ENCODE results near the gene STAM.
"Not testable (repeated sequence)": the region's sequence is repeated elsewhere in the genome, so short reads cannot be mapped to it uniquely, and the experiment has no call there.

The STAM gene

GRCh38 chr10:17643755-17644484 is at the start of gene STAM:
TSS of gene STAM (plus strand) at chr10:17644151. CDS start at chr10:17644340, 189 bp downstream.
- no peak for TF ChIP-seq ZNF274 (IDR thresholded peaks at IDR 0.05; ENCODE audit: low read depth, low read length)
- peak within 1 kb of the TSS; percentile 97 for H3K4me3 ChIP-seq (ENCODE audit: low read length)

- no peak for TF ChIP-seq ZNF274 (IDR thresholded peaks at IDR 0.05; ENCODE audit: low read depth, low read length)
- H3K4me3 ChIP-seq (ENCODE audit: low read length) = no peak overlapping the region
These were observed 46.6 kb upstream of the STAM start for GRCh38 chr10:17597386-17597785.

GRCh38 chr10:17599089-17599488 is 44.9 kb upstream of the STAM start:
- H3K4me3 ChIP-seq (ENCODE audit: low read length) = no peak overlapping the region
- TF ChIP-seq ZNF274 (IDR thresholded peaks at IDR 0.05; ENCODE audit: low read depth, low read length) = no peak

GRCh38 chr10:17605936-17606335 is 38.0 kb upstream of the STAM start:
- no peak overlapping the region for H3K4me3 ChIP-seq (ENCODE audit: low read length)
- no peak for TF ChIP-seq ZNF274 (IDR thresholded peaks at IDR 0.05; ENCODE audit: low read depth, low read length)

DNA sequence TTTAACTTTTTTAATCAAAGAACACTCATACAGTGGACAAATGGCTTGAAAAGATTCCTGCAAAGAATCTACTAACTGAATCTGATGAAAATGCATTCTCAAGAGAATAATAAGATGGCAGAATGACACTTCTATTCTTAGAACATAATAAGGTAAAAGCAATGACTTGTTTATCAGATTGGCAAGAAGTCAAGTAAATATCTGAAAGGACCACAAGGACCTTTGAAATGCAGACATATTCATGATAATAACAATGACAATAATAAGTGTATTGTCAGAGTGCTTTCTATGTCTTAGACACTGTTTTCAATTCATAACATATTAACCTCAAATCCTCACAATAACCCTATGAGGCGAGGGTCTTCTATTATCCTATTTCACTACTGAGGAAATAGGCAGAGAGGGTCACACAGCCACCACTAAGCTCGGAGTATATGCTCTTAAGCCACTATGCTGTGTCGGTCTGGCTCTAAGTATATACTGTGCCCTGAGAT is 37.4 kb upstream of the STAM start:
- no peak overlapping the region for H3K4me3 ChIP-seq (ENCODE audit: low read length)
- TF ChIP-seq ZNF274 (IDR thresholded peaks at IDR 0.05; ENCODE audit: low read depth, low read length) = no peak

DNA sequence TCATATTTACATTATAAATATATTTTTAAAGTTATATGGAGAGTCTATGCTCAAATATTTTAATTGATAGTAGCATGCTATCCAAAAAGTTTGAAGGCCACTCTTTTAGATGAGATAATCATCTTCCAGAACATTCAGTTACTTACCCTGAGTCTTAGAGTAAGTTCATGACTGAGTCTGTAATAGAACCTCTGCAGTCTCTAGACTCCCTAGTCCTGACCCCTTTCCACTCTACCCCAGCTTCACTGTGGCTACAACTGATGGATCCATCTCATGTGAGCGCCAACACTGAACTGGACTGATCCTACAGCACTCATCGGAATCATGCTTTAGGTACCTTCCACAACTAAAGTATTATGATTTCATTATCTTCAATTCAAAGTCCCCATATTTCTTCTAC is 36.9 kb upstream of the STAM start:
- H3K4me3 ChIP-seq (ENCODE audit: low read length) = no peak overlapping the region
- TF ChIP-seq ZNF274 (IDR thresholded peaks at IDR 0.05; ENCODE audit: low read depth, low read length) = no peak

DNA sequence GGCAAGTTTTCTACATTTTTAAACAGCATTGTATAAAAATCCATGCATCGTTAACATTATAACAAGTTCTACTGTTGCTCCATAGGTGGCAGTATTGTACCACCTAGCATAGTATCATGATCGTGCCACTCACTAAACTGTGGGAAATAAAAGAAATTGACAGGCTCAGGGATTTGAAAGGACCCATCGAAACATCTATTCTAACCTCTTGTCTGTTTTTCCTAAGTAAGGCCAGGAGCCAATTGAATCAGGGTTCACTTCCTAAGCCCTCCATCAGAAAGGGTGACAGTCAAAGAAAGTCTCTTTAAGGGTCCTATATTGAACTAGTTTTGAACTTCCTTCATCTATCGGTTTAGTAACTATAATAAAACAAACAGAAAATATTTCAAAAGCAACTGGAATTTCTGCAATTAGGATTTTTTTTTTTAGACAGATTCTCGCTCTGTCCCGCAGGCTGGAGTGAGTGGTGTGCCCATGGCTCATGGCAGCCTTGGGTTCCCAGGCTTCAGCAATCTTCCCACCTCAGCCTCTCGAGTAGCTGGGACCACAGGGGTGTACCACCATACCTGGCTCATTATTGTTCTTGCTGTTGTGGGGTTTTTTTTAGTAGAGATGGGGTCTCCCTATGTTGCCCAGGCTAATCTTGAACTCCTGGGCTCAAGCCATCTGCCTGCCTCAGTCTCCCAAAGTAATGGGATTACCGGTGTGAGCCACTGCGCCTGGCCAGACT is 36.2 kb upstream of the STAM start:
- TF ChIP-seq ZNF274 (IDR thresholded peaks at IDR 0.05; ENCODE audit: low read depth, low read length) = no peak
- no peak overlapping the region for H3K4me3 ChIP-seq (ENCODE audit: low read length)

- no peak overlapping the region for H3K4me3 ChIP-seq (ENCODE audit: low read length)
- no peak for TF ChIP-seq ZNF274 (IDR thresholded peaks at IDR 0.05; ENCODE audit: low read depth, low read length)
These were observed 34.4 kb upstream of the STAM start for GRCh38 chr10:17609523-17610079.

DNA sequence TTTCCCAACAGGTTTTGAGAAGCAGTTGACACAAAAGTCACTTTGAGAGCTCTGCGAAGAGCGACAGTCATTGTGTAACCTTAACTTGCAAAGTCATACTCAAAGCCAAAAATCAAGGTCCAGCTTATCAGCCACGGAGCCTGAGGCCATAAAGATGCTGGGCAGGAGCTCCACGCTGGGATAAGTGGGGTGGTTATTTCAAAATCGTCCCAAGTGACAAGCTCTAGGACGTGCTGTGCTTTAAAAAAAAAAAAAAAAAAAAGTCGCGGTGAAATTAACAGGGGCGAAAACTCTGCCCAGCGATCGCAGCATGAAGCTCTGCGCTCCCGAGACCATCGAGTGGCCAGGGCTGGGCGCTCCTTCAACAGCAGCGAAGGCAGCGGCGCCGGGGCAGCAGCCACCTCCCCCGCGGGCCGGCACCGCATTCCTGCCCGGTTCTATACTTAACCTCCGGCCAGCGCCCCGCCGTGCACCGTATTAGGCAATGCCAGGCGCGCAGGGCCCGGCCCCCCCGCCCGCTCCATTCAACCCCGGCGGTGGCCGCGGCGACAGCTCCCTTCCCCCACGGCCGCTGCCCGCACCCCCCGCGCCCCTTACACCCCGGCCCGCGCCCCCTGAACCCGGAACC is 27.4 kb upstream of the STAM start:
- no peak for TF ChIP-seq ZNF274 (IDR thresholded peaks at IDR 0.05; ENCODE audit: low read depth, low read length)
- H3K4me3 ChIP-seq (ENCODE audit: low read length) = peak overlapping the region; percentile 82

GRCh38 chr10:17617031-17617911 is 26.7 kb upstream of the STAM start, which contains the start of gene HACD1:
TSS of gene HACD1 (minus strand) at chr10:17617374. CDS start at chr10:17617339, 35 bp downstream.
- no peak for TF ChIP-seq ZNF274 (IDR thresholded peaks at IDR 0.05; ENCODE audit: low read depth, low read length)
- H3K4me3 ChIP-seq (ENCODE audit: low read length) = peak within 1 kb of the TSS; percentile 82

GRCh38 chr10:17622061-17622460 is 21.9 kb upstream of the STAM start:
- H3K4me3 ChIP-seq (ENCODE audit: low read length) = no peak overlapping the region
- TF ChIP-seq ZNF274 (IDR thresholded peaks at IDR 0.05; ENCODE audit: low read depth, low read length) = no peak

DNA sequence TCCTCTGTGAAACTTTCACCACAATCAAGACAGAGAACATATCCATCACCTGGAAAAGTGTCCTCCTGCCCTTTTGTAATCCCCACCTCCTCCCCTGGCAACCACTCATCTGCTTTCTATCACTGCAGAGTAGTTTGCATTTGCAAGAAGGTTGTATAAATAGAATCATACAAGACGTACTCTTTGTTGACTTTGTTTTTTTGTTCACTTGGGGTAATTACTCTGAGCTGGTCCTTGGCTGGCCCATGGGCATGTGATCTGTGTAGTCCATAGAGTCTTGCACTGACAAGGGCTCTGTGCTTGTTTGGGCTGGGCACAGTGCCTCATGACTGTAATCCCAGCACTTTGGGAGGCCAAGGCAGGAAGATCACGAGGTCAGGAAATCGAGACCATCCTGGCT is 19.0 kb upstream of the STAM start:
- H3K4me3 ChIP-seq (ENCODE audit: low read length) = no peak overlapping the region
- no peak for TF ChIP-seq ZNF274 (IDR thresholded peaks at IDR 0.05; ENCODE audit: low read depth, low read length)

DNA sequence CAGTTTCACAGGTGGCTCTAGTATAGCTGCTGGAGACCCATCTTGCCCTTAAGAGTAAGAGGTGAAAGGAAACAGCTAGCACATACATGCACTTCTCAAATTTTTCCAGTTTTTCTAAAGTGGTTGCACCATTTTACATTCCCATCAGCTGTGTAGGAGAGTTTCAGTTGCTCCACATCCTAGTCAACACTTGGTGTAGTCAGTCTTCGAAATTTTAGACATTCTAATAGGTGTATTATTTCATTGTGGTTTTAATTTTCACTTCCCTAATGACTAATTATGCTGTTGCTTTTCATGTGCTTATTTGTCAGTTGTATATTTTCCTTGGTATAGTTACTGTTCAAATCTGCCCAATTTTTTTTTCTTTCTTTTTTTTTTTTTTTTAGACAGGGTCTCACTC is 17.3 kb upstream of the STAM start:
- no peak for TF ChIP-seq ZNF274 (IDR thresholded peaks at IDR 0.05; ENCODE audit: low read depth, low read length)

GRCh38 chr10:17632590-17632989 is 11.4 kb upstream of the STAM start:
- not testable (repeated sequence) for H3K4me3 ChIP-seq (ENCODE audit: low read length)

More for the DNA sequence above, 17.3 kb upstream of the STAM start:
- H3K4me3 ChIP-seq (ENCODE audit: low read length) = no peak overlapping the region
